Right renal cortex interstitium (tissue), 3 donors: Measurements from ENCODE around the gene CPNE1. TPM values are rescaled to one million over a fixed set of nuclear protein-coding genes. Genes with fewer than 3 reads are reported as not detected.
"Not testable (repeated sequence)": the region's sequence is repeated elsewhere in the genome, so short reads cannot be mapped to it uniquely, and the experiment has no call there.

Experiments
- DNase-seq, 3 donors: peaks; one replicate each; pipeline ENCODE4 v3.0.0-alpha.2; 2013; ENCODE audit warnings: low read depth in 3 of 3, low spot score in 2 of 3
- polyA plus RNA-seq, 3 donors: library from polyadenylated mRNA; unstranded; fragments of 120-200 nt; gene quantifications; one replicate each; pipeline ENCODE4 v1.2.1, GENCODE V29; 2013; ENCODE audit not compliant: insufficient read length in 3 of 3

CPNE1 gene
- polyA plus RNA-seq, 3 donors: 176 to 179 (median 178) TPM

DNA sequence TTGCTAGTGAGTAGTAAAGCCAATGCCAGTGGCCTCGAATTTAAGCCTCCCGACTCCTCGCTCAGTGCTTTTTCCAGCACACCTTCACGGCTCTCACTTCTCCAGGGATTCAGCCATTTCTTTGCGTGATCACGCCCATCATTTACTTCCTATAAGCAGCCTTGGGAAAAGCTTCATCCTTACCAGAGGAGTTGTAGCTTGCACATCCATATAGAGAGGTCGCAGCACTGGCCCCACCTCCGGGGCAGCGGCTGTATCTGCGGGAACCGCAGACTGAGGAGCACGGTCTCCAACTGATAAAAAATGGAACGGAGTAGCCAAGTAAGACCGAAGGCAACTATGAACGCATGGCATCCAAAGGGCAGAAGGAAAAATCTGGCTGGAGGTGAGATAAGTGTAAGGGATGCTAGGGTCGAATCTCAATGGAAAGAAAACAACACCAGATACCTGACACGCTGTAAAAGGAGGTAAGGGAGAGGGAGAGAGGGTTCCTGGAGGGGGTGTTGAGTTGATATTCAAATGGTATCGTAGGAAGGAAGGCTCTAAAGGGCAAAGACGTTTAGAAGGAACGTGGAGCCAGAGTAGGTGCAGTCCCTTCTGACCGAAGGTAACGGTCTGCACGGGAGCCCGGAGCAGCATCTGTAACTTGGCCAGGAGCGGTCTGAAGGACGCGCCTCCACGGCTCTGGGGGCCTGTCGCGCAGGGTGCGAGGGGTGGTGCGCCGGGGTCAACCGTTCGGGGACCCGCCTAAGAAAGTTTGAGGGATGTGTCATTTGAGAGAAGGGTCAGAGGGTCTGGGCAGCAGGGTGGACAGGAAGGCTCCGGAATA is 33.8 kb upstream of the CPNE1 start:
- no peak for DNase-seq

DNA sequence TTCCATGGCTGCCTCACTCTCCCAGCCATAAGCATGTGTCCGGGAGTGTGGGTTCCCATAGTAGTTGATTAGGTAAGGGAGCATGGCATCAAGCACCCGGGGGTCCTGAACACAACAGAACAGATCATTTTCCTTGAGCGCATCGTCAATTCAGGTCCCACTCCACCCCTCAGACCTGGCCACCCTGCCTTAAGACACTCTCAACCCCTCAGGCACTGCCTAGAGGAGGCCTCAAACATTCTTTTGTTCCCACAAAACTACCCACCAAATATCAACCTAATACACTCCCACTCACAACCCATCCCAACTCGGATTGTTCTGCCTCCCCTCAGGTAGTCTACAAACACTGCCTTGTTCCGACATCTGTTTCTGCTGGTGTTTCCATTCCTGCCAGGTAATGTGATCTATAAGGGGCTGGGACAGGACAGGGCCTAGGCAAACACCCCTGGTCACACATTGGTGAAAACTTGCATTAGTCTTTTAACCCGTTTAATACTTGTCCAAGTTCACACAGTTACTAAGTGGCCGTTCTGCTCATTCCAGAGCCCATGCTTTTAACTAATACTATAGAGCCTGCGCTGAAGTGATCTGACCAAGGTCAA is 33.1 kb upstream of the CPNE1 start:
- no peak for DNase-seq

DNA sequence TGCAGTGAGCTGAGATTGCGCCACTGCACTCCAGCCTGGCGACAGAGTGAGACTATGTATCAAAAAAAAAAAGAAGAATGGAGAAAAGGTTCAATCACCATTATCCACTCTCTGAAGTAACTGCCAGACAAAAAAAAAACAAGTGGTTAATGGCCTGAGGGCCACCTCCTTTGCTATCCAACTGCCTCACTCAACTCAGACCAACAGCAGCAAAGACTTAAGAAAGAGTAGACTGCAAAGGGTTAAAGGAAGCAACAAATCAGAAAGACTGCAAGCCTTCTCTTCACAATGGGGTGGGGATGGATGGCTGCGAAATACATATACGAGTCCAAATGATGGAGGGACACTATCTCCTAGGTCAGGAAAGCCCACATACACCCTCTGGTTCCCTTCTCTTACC is 31.3 kb upstream of the CPNE1 start:
- no peak for DNase-seq

DNA sequence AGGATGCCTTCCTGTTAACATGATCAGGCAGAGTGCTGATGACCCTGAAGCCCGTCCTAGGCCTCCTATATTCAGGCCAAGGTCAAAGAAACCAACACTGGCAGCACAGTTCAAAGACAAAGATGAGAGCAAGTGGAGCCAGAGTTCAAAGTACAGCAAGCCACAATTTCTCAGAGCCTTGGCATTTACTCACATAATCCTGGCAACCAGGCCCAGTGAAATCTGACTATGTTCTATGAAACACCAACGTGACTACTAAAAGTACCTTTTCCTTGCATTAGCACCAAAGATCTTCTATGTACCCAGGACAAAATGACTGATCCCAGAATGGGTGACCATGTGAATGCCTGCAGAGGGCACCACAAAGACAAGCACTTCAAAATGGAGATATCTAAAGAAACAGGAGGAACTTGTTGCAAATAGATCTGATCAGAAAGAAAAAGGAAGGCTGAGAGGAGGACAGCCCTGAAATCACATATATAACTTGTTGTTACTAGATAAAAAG is 30.6 kb upstream of the CPNE1 start:
- DNase-seq: no peak

DNA sequence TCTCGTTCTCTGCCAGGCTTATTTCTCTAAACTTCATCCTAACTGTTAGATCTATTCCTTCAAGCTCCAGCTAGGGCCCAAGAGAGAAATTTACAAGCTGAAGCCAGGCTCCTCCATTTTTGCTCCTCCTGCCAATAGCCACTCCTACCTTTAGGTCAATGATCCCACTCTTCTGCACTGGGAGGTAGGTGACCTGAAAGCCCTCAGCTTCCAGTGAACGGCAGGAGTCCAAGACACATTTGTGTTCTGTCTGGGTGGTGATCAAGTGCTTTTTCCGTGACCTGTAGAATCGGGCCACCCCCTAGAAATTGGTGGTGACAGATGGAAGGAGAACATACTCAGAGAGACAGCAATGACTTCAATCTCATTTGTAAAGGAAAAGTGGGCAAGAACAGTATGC is 25.6 kb upstream of the CPNE1 start:
- DNase-seq: no peak

DNA sequence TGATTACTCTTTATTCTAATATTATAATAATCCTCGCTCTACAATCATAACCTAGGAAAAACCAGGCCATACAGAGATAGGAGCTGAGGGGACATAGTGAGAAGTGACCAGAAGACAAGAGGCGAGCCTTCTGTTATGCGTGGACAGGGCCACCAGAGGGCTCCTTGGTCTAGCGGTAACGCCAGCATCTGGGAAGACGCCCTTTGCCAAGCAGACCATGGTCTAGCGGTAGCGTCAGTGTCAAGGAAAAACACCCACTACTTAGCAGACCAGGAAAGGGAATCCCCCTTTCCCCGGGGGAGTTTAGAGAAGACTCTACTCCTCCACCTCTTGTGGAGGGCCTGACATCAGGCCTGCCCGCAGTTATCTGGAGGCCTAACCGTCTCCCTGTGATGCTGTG is 22.2 kb upstream of the CPNE1 start:
- not testable (repeated sequence) for DNase-seq

DNA sequence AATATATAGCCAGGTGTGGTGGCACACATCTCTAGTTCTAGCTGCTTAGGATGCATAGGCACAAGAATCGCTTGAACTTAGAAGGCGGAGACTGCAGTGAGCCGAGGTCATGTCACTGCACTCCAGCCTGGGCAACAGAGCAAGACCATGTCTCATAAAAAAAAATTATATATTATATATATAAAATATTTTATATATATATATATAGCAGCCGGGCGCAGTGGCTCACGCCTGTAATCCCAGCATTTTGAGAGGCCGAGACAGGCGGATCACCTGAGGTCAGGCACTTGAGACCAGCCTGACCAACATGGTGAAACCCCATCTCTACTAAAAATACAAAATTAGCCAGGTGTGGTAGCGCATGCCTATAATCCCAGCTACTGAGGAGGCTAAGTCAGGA is 20.7 kb upstream of the CPNE1 start:
- not testable (repeated sequence) for DNase-seq

DNA sequence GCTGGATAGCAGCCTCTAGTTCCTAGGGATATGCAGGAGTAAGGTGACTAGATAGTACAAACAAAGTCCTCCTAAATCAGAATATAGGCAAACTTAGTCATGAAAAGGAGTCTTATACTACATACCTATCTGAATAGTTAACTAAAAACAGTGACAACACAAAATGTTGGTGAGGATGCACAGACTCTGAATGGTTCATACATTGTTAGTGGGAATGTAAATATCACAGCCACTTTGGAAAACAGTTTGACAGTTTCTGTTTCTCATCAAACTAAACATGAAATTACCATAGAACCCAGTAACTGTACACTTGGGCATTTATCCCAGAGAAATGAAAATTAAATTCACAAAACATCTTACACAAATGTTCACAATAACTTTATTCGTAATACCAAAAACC is 17.3 kb upstream of the CPNE1 start:
- no peak for DNase-seq

DNA sequence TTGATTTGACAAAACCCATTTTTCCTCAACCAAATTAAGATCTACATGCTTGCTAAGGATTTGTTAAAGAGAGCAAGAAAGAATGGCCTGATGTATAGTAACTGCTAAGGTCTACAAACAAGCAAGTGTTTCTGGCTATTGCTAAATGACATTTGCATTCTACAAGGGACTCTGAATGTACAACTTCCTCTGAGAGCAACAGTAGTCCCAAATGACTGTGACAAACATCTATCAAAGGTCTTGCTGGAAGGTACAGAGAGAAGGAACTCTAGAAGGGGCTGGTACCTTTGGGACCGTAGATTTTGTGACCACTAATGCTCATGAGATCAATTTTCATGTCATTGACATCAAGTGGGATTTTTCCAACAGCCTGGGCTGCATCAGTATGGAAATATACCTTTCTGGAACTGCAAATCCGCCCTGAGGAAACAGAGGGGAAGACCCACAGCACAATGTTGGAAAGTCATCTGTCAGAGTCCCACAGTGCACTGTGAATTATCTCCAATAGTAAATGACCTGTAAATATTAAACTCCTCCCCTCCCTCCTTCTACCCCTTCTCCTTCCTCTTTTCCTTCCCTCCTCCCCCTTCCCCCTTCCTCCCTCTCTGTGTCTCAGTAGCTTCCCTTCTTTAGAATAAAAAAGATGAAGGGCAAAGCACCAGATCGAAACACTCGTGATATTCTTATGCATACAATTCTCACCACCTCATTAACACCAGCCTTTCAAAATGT is 15.9 kb upstream of the CPNE1 start:
- no peak for DNase-seq

DNA sequence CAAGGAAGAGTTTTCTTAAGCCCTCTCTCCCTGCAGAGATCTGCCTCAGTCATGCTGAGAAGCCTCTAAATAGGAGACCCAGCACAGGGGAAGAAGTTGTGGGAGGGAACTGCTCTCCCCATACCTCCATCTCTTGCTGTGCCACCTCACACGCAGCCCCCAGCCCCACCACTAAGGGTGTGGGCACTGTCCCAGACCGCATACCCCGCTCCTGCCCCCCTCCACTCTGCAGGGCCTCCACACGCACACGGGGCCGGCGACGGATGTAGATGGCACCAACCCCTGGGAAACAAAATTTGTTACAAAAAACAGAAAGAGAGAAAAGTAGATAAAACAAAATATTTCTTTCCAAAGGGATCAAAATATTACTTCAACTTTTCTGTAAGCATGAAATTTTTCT is 10.2 kb upstream of the CPNE1 start:
- DNase-seq: no peak

DNA sequence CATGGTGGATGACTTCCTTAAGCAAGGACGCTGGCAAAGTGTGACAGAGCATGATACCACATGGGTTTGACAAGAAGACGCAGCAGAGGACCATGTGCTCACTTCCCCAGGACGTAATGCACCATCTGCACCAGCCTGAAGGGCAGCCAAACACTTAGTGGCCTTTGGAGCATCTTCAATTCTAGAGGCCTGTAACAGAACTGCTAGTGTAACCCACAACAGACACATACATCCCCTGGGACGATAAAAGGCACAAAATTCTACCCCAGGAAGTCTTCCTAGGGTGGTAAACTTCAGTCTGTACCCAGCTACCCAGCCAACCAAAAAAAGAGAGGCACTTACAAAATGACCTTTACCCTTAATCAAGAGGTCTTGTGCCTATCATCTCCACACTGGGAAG is 9.2 kb upstream of the CPNE1 start:
- DNase-seq: no peak

DNA sequence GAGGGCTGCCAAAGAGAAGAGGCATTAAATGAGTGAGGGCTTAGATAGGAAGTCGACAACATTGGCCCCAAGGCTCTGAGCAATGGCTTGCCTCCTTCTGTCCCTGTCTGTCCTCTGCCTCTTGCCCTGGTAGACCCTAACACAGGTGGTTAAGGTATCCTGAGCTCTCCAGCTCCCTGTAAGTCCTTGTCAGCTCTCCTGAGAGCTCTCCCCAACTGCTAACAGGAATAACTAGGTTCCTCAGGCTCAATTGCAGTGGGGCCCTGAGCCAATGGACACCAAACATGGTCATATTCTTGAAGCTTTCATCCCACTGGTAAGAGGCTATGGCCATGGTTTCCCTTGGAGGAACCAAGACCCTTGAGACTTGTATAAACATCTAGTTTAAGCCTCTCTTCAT is 5.0 kb upstream of the CPNE1 start:
- DNase-seq: no peak

DNA sequence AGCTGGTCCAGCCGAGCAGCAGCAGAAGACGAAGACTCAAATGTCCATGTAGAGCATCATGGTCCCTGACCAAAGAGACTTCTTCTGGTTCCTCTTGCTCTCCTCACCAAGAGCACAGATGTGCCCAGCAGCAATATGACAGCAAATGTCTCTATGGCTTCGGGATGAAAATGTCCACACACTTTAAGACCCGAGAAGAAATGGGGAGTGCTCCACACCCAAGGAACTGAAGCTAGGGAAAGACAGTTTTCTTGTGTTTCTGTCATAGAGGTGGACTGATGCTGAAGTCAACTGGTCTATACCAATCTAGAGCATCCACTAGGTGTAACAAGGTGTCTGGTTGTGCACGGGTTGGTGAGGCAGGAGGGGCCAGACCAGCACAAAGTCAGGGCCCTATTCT is 4.5 kb upstream of the CPNE1 start:
- DNase-seq: no peak

DNA sequence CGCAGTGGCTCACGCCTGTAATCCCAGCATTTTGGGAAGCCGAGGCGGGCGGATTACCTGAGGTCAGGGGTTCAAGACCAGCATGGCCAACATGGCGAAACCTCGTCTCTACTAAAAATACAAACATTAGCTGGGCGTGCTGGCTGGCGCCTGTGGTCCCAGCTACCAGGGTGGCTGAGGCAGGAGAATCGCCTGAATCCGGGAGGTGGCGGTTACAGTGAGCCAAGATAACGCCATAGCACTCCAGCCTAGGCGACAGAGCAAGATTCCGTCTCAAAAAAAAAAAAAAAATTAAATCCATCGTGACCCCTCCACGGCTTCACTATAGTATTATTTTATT is 1.2 kb upstream of the CPNE1 start:
- DNase-seq: no peak

DNA sequence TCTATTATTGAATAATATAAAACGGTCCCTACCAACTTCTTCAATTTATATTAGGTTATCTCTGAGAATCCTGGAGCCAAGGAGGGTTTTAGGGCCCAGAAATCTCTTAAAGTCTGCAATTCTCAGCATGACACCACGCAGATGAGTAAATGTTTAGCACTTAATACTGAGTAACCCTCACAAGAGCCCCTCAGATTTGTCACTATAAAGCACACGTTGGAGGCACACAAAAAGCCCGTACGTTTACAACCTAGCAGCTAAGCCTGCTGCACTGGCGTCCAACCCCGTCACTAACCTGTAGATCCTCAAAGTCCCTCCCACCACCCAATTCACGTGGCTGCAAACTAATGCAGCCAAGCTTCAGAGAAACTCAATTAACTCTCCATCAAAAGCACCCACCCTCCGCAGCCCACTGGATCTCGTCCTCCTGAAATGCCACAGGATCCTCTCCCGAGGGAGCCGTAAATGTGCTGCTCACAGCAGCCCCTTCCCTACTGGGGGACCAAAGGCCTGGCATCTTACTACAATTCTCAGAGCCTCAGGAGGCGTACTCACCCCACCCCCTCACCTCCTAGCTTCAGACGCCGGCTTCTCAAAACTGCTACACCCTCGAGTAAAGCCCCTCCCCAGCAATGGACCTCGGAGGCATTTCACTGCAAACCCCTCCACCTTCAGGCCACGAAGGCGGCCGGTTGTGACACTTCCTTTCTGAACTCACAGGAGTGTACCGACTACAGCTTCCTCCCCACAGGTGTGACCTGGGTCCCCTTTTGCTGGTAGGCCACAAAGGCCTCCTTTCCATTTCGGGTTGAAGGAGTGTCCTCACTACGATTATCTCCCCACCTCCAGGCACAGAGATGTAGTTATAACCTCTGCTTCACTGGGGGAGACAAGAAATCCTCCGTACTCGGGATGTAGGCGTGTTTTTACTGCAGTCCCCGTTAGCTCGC is 909 bp downstream of the CPNE1 start:
- peak; percentile 58 to 67 (median 59) for DNase-seq

DNA sequence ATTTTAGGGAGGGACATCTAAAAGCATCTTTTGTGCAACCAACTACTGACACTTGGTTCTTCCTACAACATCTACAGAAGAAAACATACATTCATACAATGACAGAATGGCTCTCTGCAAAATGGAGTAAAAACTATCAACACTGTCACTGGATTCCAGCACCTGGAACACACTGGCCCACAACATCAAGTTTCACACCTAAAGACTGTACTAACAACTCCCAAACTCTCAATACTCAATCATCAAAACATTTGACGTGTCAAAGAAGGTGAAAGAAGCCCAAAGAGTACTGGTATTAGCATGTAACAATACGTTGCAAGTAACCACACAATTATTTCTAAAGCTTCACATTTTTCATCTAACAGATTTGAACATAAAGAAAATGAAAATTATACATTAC is 2.1 kb downstream of the CPNE1 start:
- DNase-seq: no peak

DNA sequence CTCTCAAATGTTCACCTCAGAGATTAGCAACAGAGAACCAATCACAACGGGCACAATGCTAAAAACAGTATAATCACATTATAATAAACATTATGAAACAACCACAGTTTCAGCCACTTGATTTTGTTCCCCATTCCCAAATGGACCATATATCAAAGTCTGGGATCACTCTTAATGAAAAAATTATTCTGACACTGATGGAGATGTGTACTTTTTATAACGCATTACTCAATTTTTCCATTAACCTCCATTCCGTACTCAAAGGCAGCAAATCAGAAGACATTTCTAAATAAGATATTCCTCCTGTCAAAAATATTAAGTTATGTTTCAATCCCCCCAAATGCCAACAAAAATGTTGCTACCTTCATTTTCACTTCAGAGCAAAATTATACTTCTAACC is 2.8 kb downstream of the CPNE1 start:
- DNase-seq: no peak

DNA sequence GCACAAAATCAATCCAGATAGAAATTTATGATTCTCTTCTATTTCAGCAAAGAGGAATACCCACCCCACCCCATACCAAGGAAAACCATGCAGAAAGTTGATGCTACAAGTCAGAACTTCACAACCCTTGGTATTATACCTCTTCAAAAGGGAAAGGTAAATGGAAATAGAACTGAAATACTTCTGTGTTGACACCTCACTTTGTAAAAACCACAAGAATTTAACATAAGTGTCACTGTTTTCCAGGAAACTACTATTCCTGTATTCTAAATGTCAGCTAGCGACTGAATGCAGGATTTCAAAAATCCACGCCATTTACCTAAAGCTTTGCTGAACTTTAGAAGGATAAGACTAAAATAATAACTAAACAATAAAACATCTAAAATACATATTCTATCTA is 3.6 kb downstream of the CPNE1 start:
- no peak for DNase-seq

DNA sequence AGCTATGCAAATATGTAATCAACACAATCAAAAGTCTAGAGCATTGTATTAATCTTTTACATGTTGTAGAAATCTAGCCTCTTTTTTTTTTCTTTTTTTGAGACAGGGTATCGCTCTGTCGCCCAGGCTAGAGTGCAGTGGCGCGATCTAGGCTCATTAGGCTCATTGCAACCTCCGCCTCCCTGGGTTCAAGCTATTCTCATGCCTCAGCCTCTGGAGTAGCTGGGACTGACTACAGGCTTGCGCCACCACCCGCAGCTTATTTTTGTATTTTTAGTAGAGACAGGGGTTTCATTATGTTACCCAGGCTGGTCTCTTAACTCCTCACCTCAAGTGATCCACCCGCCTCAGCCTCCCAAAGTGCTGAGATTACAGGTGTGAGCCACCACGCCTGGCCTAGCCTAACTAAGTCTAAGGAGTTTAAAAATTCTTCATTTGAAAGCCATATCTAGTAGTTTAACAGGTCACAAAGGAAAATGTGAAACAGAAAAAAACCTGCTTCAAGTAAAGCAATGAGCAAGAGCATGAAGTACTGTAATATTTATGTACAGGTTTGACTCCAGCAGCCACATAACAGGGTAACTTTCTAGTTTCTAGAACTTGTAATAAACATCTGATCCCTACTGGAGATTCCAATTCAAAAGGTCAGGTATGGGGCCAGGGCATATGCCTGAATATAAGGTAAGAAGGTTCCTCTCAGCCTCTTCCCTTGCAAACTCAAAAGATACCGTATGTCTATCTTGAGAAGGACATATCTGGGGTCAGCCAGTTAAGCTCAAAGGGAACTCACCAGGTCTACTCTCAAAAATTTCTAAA is 4.4 kb downstream of the CPNE1 start:
- no peak for DNase-seq

DNA sequence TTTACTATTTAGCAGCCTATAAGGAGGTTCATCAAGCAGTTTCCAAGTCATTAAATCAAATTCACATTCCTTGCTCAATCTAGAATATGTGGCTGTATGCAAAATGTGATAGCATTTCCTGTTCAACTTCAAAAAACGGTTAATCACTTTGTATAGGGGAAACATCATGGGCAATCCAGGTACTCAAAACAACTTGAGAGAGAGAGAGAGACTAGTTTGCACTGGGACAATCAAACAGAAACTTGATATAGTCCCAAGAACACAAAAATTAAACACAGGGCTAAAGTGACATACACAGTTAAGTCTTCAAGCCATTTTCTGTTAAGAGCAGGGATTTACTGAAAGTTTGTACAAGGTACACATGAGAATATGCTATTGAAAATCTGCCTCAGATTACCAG is 7.4 kb downstream of the CPNE1 start:
- no peak for DNase-seq
